Glutamatergic neuron (in vitro differentiated cells): ENCODE results near the gene ANKRD28. TPM values are rescaled to one million over a fixed set of nuclear protein-coding genes. Genes with fewer than 3 reads are reported as not detected.

Experiments
- DNase-seq: peaks from one replicate; pipeline ENCODE4 v3.0.0; 2022
- H3K27ac Mint-ChIP-seq: one replicate; pipeline ENCODE4 v1.8.0; 2020; ENCODE audit warnings: mild to moderate bottlenecking, mixed read lengths, inconsistent platforms; ENCODE audit not compliant: unreplicated experiment
- H3K27me3 Mint-ChIP-seq: one replicate; pipeline ENCODE4 v1.8.0; 2020; ENCODE audit warnings: mild to moderate bottlenecking, moderate library complexity, mixed read lengths, inconsistent platforms; ENCODE audit not compliant: unreplicated experiment
- H3K36me3 Mint-ChIP-seq: one replicate; pipeline ENCODE4 v1.8.0; 2020; ENCODE audit warnings: mild to moderate bottlenecking, mixed read lengths, inconsistent platforms; ENCODE audit not compliant: unreplicated experiment
- H3K4me1 Mint-ChIP-seq: one replicate; pipeline ENCODE4 v1.8.0; 2020; ENCODE audit warnings: mild to moderate bottlenecking, low read depth, mixed read lengths, inconsistent platforms; ENCODE audit not compliant: unreplicated experiment
- H3K4me3 Mint-ChIP-seq: one replicate; pipeline ENCODE4 v1.8.0; 2020; ENCODE audit warnings: mild to moderate bottlenecking, mixed read lengths, inconsistent platforms; ENCODE audit not compliant: unreplicated experiment
- H3K9me3 Mint-ChIP-seq: one replicate; pipeline ENCODE4 v1.8.0; 2020; ENCODE audit warnings: mild to moderate bottlenecking, moderate library complexity, mixed read lengths, inconsistent platforms; ENCODE audit not compliant: unreplicated experiment
- total RNA-seq: library from RNA; stranded (reverse); fragmentation: NEBNext Ultra II Directional; extraction: Animal tissue kit (Norgen Biotek cat#: 25700); gene quantifications from one replicate; pipeline ENCODE4 v1.2.1, GENCODE V29; 2021; ENCODE audit not compliant: unreplicated experiment
- TF ChIP-seq, protein P1 (sequence below): fragments of 200-600 bp; sonication (generic); IDR thresholded peaks from one replicate; pipeline ENCODE4 v1.5.0; 2021; ENCODE audit not compliant: partially characterized antibody, unreplicated experiment

The ANKRD28 gene
- total RNA-seq, 1 donor from 2014 or later: 84.3 TPM

DNA sequence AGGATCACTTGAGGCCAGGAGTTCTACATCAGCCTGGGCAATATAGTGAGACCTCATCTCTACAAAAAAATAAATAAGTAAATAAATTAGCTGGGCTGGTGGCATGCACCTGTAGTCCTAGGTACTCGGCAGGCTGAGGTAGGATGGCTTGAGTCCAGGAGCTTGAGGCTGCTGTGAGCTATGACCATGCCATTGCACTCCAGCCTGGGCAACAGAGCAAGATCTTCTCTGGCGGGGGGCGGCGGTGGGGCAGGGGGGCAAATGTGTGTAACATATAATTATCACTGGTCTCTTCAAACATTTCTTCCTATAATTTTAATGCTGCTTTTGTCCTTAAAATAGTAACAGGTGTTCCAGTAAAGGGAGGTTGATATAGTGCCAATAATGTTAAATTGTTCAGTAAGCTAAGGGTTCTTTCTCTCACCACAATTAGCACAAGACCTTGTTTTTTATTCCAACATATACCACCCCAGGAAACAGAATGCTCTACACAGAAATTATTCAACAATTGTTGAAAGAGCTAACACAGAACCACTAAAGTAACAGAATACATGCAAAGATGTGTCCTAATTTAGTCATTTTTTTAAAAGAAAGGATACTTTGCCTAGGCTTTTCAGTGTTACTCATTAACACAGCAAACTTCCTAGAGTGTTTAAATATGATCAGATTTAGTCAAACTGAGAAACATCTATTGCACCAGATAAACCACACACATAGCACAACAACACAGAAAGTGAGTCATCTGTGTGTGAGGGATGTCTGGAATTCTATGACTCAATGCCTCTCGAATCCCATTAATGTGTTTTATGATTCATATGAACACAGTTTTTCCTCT is 29.1 kb downstream of the ANKRD28 start:
- Mint-ChIP-seq H3K27me3 (no peaks in the 10 kb centered on the region), H3K4me3 (no peak overlapping the region), H3K9me3 (no peaks in the 10 kb centered on the region), H3K4me1 (no peaks in the 10 kb centered on the region), H3K36me3 (no peaks in the 10 kb centered on the region), H3K27ac (no peak overlapping the region)
- no peak for DNase-seq
- TF ChIP-seq, protein P1, sequence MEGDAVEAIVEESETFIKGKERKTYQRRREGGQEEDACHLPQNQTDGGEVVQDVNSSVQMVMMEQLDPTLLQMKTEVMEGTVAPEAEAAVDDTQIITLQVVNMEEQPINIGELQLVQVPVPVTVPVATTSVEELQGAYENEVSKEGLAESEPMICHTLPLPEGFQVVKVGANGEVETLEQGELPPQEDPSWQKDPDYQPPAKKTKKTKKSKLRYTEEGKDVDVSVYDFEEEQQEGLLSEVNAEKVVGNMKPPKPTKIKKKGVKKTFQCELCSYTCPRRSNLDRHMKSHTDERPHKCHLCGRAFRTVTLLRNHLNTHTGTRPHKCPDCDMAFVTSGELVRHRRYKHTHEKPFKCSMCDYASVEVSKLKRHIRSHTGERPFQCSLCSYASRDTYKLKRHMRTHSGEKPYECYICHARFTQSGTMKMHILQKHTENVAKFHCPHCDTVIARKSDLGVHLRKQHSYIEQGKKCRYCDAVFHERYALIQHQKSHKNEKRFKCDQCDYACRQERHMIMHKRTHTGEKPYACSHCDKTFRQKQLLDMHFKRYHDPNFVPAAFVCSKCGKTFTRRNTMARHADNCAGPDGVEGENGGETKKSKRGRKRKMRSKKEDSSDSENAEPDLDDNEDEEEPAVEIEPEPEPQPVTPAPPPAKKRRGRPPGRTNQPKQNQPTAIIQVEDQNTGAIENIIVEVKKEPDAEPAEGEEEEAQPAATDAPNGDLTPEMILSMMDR: no peak

DNA sequence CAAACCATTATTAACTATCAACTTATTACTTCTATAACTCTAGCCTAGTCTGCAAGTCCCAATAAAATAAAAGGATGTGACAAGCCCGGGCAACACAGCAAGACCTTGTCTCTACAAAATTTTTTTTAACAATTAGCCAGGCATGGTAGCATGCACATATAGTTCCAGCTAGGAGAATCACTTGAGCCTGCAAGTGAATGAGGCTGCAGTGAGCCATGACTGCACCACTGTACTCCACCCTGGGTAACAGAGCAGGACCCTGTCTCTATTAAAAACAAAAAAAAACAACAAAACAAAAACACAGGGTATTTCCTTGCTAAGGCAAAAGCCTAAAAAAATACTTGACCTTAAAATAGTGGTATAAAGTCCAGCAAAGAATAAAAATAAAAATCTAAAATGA is 31.4 kb downstream of the ANKRD28 start:
- no peaks in the 10 kb centered on the region for H3K9me3 Mint-ChIP-seq
- H3K27ac Mint-ChIP-seq: no peak overlapping the region
- no peaks in the 10 kb centered on the region for H3K4me1 Mint-ChIP-seq
- H3K27me3 Mint-ChIP-seq: no peaks in the 10 kb centered on the region
- DNase-seq: no peak
- TF ChIP-seq, protein P1: no peak
- H3K4me3 Mint-ChIP-seq: no peak overlapping the region
- H3K36me3 Mint-ChIP-seq: no peaks in the 10 kb centered on the region

DNA sequence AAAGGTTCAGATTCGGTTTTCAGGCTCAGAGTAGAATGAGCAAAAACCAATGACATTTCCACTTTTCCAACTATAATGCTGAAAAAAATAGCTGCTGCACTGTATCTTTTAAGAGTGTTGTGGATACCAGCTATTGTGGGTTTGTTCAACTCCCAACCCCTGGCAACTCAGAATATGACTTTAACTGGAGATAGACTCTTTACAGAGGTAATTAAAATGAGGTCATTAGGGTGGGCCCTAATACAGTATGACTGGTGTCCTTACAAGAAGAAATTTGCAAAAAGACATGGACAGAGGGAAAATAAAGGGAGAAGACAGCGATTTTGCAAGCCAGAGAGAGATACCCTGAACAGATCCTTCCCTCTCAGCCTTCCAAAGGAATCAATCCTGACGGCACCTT is 39.5 kb downstream of the ANKRD28 start:
- Mint-ChIP-seq H3K27me3 (no peaks in the 10 kb centered on the region), H3K4me3 (no peak overlapping the region), H3K9me3 (no peaks in the 10 kb centered on the region), H3K36me3 (no peaks in the 10 kb centered on the region), H3K27ac (no peak overlapping the region), H3K4me1 (no peaks in the 10 kb centered on the region)
- TF ChIP-seq, protein P1: no peak
- no peak for DNase-seq

- no peaks in the 10 kb centered on the region for H3K4me1 Mint-ChIP-seq
- H3K36me3 Mint-ChIP-seq: no peaks in the 10 kb centered on the region
- TF ChIP-seq, protein P1: no peak
- H3K9me3 Mint-ChIP-seq: no peaks in the 10 kb centered on the region
- DNase-seq: no peak
- H3K27ac Mint-ChIP-seq: no peak overlapping the region
- H3K27me3 Mint-ChIP-seq: no peaks in the 10 kb centered on the region
- H3K4me3 Mint-ChIP-seq: no peak overlapping the region
Observed at GRCh38 chr3:15757824-15758223, 40.0 kb downstream of the ANKRD28 start.

DNA sequence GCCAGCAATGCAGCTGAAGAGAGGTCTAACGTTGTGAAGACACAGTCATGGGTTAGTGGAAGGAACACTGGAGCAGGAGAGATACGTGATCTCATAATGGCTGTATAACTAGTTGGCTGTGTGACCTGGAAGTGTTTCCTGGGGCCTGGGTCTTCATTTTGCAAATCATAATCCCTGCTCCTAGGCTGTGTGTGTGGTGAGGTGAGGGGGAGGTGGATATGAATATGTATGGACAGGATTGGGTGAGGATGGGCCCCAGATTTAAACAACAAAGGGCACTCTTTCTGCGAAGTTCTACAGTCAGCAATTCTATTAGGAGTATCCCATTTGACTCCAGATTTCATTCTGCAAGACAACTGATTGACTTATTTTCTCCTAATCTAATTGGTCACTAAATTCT is 41.3 kb downstream of the ANKRD28 start:
- no peaks in the 10 kb centered on the region for H3K27me3 Mint-ChIP-seq
- no peaks in the 10 kb centered on the region for H3K4me1 Mint-ChIP-seq

More for the DNA sequence above, 41.3 kb downstream of the ANKRD28 start:
- H3K36me3 Mint-ChIP-seq: no peaks in the 10 kb centered on the region
- no peak for DNase-seq
- H3K4me3 Mint-ChIP-seq: no peak overlapping the region
- TF ChIP-seq, protein P1: no peak
- H3K9me3 Mint-ChIP-seq: no peaks in the 10 kb centered on the region
- peak overlapping the region; percentile 19 for H3K27ac Mint-ChIP-seq
